GM13977 (cell line): Measurements from ENCODE around the gene COQ2.
A peak's percentile ranks its signal among the peaks of the same experiment; 100 is the strongest.

Source experiments
- DNase-seq: peaks from one replicate; pipeline ENCODE4 v3.0.0; 2012; ENCODE audit warnings: low spot score
- CTCF ChIP-seq: IDR thresholded peaks from 2 replicates; pipeline ENCODE4 v1.5.1; 2012; ENCODE audit warnings: mild to moderate bottlenecking, control low read depth; ENCODE audit not compliant: insufficient read depth; ENCODE audit errors: extremely low read depth, missing control alignments
- in situ Hi-C: fragments of 300-500 bp; cut with MboI; formaldehyde crosslinking; loops from one replicate; pipeline ENCODE4 v1.12.0; 2022; ENCODE audit warnings: low sequenced_read_pairs, low pct_unique_long_range_greater_than_20kb, mixed read lengths, inconsistent platforms; ENCODE audit not compliant: unreplicated experiment

COQ2 gene

DNA sequence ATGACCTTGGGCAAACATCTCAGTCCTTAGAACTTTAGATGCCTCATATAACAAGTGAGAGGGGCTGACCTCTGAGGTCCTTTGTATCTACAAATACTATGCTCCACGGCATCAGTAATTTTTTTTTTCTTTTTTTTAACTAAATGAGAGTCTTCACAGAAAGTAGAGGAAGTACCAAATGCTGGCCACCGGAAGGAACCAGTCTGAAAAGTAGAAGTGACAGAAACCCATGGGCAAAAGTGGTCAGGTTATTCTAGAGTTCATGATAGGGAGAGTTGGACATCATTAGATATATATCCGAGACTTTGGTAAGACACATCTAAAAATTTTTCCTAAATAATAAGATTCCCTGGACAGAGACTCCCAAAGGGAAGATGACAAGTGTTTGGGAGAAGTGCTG, 53.7 kb downstream of the COQ2 start:
- no peak for TF ChIP-seq CTCF
- in situ Hi-C loops: no loop called here
- DNase-seq: no peak

- in situ Hi-C loops: no loop called here
- TF ChIP-seq CTCF: no peak
- DNase-seq: no peak
Measured at GRCh38 chr4:83229791-83230190, 54.8 kb downstream of the COQ2 start.

GRCh38 chr4:83228231-83228630, 56.4 kb downstream of the COQ2 start:
- no peak for DNase-seq
- TF ChIP-seq CTCF: no peak
- in situ Hi-C loops: no loop called here

GRCh38 chr4:83224502-83225197, 59.9 kb downstream of the COQ2 start:
- in situ Hi-C loops: no loop called here
- no peak for DNase-seq
- TF ChIP-seq CTCF: no peak

GRCh38 chr4:83223781-83224180, 60.8 kb downstream of the COQ2 start:
- in situ Hi-C loops: no loop called here
- no peak for TF ChIP-seq CTCF
- no peak for DNase-seq

DNA sequence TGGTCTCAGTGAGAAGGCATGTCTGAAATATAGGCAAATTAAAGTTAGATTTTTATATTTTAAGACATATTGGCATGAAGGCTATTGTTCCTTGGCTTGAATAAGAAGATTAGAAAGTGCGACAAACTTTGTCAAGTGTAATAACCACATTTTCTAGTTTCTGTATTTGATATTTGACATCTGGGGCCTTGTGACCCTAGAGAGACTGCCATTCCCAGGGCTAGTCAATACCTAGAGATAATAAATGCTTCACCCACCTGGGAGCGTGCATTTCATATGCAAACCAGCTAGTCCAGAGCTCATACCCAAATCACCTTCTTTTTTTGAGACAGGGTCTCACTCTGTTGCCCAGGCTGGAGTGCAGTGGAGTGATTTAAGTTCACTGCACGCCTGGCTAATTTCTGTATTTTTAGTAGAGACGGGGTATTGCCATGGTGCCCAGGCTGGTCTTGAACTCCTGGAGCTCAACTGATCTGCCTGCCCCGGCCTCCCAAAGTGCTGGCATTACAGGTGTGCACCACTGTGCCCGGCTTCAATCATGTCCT, 62.6 kb downstream of the COQ2 start:
- no peak for TF ChIP-seq CTCF
- in situ Hi-C loops: no loop called here
- DNase-seq: peak; percentile 22
